ENCODE results near the gene PPFIA2.

GRCh38 chr12:81255947-81256346 lies 503.2 kb downstream of the PPFIA2 start:
- TF ChIP-seq EZH2 (IDR thresholded peaks at IDR 0.05) = no peak
- no peak for TF ChIP-seq POLR2AphosphoS5 (IDR thresholded peaks at IDR 0.05; ENCODE audit: borderline replicate concordance, low read depth, low read length)
- TF ChIP-seq FOXP2 (optimal IDR thresholded peaks at IDR 0.05; ENCODE audit: control extremely low read depth, extremely low read length, insufficient read depth) = no peak
